Muscle layer of colon (tissue), 2 donors: Measurements from ENCODE around the gene HEBP1.

ENCODE experiments used
- H3K27ac ChIP-seq: one replicate; pipeline ENCODE4 v1.7.0; 2013; ENCODE audit warnings: low read depth, mild to moderate bottlenecking, low read length, moderate library complexity
- H3K27me3 ChIP-seq, 2 donors: one replicate each; pipeline ENCODE4 v1.7.0; 2013; ENCODE audit warnings: low read length in 2 of 2, mild to moderate bottlenecking in 2 of 2; ENCODE audit not compliant: insufficient read depth in 2 of 2, control insufficient read depth in 1 of 2
- H3K36me3 ChIP-seq: one replicate; pipeline ENCODE4 v1.7.0; 2013; ENCODE audit warnings: mild to moderate bottlenecking, low read length; ENCODE audit not compliant: insufficient read depth
- H3K4me1 ChIP-seq: one replicate; pipeline ENCODE4 v1.7.0; 2013; ENCODE audit warnings: mild to moderate bottlenecking, low read length; ENCODE audit not compliant: insufficient read depth
- H3K4me3 ChIP-seq, 2 donors: one replicate each; pipeline ENCODE4 v1.7.0; 2013; ENCODE audit warnings: low read length in 2 of 2, low read depth in 1 of 2, mild to moderate bottlenecking in 1 of 2, moderate library complexity in 1 of 2
- H3K9ac ChIP-seq: one replicate; pipeline ENCODE4 v1.7.0; 2013; ENCODE audit warnings: low read length
- H3K9me3 ChIP-seq: one replicate; pipeline ENCODE4 v1.7.0; 2013; ENCODE audit warnings: mild to moderate bottlenecking, low read length
- donor health status: abdominal sarcoma.
- donor health status: Adenocarcinoma of cecum.

The HEBP1 gene, protein sequence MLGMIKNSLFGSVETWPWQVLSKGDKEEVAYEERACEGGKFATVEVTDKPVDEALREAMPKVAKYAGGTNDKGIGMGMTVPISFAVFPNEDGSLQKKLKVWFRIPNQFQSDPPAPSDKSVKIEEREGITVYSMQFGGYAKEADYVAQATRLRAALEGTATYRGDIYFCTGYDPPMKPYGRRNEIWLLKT

DNA sequence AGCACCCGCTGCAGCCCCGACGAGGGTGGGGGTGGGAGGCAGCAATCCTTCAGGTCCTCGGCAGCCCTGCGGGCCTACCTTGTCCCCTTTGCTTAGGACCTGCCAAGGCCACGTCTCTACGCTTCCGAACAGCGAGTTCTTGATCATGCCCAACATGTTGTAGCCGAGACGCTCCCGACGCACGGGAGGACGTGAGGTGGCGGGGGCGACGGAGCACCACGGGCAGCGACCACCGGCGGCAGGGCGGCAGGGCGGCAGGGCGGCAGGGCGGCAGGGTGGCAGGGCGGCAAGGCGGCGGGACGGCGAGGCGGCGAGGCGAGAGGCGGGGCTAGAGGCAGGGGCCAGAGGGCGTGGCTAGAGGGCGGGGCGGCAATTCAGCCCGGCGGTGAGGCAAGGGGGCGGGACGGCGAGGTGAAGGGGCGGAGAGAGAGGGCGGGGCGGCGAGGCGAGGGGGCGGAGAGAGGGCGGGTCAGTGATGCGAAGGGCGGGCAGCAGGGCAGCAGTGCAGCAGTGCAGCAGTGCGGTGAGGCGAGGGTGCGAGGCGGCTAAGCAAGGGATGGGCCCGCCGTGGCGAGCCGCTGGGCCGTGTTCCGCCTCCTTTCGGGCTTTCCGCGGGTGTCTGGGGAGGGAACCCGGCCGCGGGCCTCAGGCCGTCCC lies at the start of gene HEBP1:
TSS of gene HEBP1 (minus strand) at position 307 of the 657 bp plus-strand sequence. CDS start at position 156, 151 bp downstream.
- peak within 1 kb of the TSS; percentile 83 for H3K27ac ChIP-seq
- H3K9ac ChIP-seq = peak within 1 kb of the TSS; percentile 66
- H3K9me3 ChIP-seq = no peaks in the 10 kb centered on the region
- no peaks in the 10 kb centered on the region for H3K36me3 ChIP-seq
- H3K4me1 ChIP-seq = peaks cover 23% of the 10 kb centered on the region
- H3K4me3 ChIP-seq = peak within 1 kb of the TSS; percentile 90
- no peaks in the 10 kb centered on the region for H3K27me3 ChIP-seq

DNA sequence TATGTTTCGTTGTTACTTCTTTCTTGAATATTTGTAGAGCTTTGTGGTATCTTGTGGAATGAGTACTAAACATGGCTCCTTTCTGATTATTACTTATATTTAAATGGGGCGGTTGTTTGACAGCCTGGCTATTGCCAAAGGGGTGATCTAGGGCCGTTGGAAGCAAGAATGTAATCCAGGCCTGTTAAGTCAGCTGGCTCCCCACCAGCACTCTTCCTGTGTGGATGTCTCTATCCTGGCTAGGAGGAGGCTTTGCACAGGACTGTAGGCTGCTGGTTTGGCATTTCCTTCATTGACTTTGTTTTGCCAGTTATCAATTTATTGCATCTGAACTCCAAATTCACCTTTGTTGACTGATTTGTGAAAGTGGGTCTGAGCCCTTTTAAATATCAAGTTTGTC lies 49.8 kb upstream of the HEBP1 start:
- H3K9me3 ChIP-seq = no peaks in the 10 kb centered on the region
- no peaks in the 10 kb centered on the region for H3K36me3 ChIP-seq
- no peak overlapping the region for H3K27ac ChIP-seq
- peaks cover 15% of the 10 kb centered on the region for H3K4me1 ChIP-seq
- H3K27me3 ChIP-seq = no peaks in the 10 kb centered on the region
- no peak overlapping the region for H3K4me3 ChIP-seq
- H3K9ac ChIP-seq = no peak overlapping the region

DNA sequence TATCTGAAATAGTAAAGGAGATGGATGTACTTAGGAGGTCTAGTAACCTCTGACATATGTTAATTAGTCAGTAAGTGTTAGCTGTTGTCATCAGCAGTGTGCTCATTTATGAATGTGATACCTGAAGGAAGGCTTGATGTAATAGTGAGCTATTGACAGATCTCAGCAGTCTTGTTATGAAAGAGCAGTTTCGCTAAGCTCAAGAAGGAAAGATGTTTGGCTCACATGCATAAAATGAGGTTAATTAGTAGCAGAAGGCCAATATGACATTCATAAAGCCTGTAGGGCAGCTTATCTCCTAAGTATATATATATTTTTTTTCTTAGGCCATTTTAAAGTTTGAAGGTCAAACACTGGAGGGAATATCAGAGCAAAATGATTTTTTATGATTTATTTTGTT lies 46.9 kb upstream of the HEBP1 start:
- Histone ChIP-seq H3K27me3 (no peaks in the 10 kb centered on the region), H3K4me3 (no peak overlapping the region), H3K4me1 (peaks cover 16% of the 10 kb centered on the region), H3K9me3 (no peaks in the 10 kb centered on the region), H3K36me3 (no peaks in the 10 kb centered on the region), H3K27ac (no peak overlapping the region), H3K9ac (no peak overlapping the region)

DNA sequence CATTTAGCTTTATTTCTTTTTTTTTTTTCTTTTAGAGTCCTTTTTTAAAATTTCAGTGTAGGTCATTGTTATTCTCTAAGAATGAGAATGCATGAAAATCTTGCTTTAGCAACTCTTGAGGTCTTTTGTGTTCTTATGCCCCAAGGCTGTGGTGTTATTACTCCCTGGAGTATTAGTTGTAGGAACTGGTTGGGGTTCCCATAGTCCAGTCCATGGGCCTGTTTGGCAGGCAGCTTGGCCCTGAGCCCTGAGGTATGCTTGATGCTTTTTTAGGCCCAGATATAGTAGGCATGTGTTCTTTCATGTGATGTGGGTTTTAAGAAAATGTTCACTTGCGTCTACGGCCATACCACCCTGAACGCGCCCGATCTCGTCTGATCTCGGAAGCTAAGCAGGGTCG lies 45.8 kb upstream of the HEBP1 start:
- H3K9ac ChIP-seq = no peak overlapping the region
- H3K4me1 ChIP-seq = peaks cover 16% of the 10 kb centered on the region
- H3K4me3 ChIP-seq = no peak overlapping the region
- H3K27ac ChIP-seq = no peak overlapping the region
- H3K27me3 ChIP-seq = no peaks in the 10 kb centered on the region
- no peaks in the 10 kb centered on the region for H3K9me3 ChIP-seq
- no peaks in the 10 kb centered on the region for H3K36me3 ChIP-seq

DNA sequence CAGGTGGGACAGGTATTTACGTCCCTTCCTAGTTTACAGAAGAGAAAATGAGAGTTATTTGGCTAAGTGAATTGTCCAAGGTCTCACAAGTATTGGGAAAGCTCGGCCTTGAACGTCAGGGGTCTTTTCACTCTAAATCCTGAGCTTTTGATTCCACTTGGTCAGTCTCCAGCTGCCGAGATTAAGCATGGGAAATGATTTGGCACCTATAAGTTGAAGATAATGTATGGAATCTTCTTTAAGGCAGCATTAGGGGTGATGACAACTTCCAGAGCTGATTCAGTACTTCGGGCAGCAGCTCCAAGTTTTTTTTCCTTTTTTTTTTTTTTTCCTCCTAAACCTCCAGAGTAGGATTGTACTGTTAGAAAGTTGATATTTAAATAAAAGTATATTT lies 44.8 kb upstream of the HEBP1 start:
- no peaks in the 10 kb centered on the region for H3K36me3 ChIP-seq
- H3K4me1 ChIP-seq = peaks cover 12% of the 10 kb centered on the region
- H3K9me3 ChIP-seq = no peaks in the 10 kb centered on the region
- H3K9ac ChIP-seq = peak overlapping the region; percentile 8
- peak overlapping the region; percentile 81 to 100 for H3K4me3 ChIP-seq
- no peak overlapping the region for H3K27ac ChIP-seq
- no peaks in the 10 kb centered on the region for H3K27me3 ChIP-seq

DNA sequence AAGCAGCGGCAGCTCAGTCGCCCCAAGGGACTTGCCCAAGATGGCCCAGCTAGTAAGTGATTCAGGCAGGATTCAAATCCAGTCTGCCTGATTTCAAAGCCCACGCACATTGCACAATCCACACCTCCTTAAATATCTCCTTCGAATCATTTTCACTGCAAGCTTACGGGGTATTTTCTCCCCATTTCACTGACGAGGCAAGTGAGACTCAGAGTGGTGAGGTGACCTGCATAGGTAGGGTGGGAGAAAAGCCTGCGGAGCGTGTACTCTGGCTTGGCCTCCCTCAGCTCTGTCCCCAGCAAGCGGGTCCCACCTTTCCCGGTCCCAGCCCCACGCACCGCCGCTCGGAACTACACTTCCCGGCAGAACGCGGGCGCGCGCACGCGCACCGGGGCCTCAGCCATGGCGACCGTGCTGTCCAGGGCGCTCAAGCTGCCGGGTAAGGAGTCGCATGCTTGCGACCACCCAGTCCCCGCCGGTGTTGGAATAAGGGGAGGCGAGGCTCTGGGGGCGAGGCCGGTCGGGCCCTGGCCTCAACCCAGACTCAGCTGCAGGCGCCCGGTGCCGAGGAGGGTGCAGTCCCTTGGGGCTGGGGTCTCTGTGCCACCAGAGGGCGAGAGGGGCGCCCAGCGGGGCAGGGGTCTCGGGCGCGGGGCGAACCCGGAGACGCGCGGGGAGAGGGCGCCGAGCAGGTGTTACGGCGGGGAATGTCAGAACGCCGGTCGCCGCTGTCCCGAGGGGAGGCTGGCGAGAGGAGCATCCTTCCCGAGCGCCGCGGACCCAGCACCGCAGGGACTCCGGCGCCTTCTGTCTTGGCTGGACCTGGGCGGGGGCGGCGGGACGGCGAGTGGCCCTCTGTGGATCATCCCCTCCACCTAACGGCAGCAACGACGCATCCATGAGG lies 44.2 kb upstream of the HEBP1 start, which contains the start of gene FAM234B:
TSS of gene FAM234B (plus strand) at position 380 of the 904 bp plus-strand sequence. CDS start at position 403, 23 bp downstream.
- Histone ChIP-seq H3K27ac (peak within 1 kb of the TSS; percentile 89), H3K36me3 (no peaks in the 10 kb centered on the region), H3K9me3 (no peaks in the 10 kb centered on the region), H3K4me1 (peaks cover 14% of the 10 kb centered on the region), H3K27me3 (no peaks in the 10 kb centered on the region), H3K4me3 (peak within 1 kb of the TSS; percentile 81 to 100), H3K9ac (peak within 1 kb of the TSS; percentile 8)

DNA sequence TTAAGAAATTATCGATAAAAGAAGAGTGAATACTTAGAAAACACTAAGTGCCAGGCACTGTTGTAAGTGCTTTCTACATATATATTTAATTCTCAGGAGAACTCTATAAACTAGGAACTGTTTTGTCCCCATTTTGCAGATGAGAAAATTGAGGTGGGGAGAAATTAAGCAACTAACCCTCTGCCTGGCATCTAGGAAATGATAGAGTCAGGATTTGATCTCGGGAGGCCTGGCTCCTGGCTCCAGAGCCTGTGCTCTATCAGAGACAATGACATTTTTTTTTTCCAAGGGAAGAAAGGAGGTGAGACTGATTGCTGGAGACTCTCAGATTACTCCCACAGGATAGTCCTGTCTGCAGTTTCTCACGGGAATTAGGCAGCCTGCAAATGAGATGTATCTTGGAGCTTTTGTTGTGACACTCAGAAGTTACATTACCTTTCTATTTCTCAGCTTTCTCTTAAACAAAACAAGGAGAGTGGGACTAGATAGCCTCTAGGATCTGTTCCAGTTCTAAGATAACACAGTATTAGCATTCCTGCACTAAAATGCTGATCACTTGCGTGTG lies 42.7 kb upstream of the HEBP1 start:
- H3K4me3 ChIP-seq = no peak overlapping the region
- no peaks in the 10 kb centered on the region for H3K36me3 ChIP-seq
- H3K9me3 ChIP-seq = no peaks in the 10 kb centered on the region
- no peak overlapping the region for H3K9ac ChIP-seq
- peaks cover 14% of the 10 kb centered on the region for H3K4me1 ChIP-seq
- H3K27me3 ChIP-seq = no peaks in the 10 kb centered on the region
- no peak overlapping the region for H3K27ac ChIP-seq

DNA sequence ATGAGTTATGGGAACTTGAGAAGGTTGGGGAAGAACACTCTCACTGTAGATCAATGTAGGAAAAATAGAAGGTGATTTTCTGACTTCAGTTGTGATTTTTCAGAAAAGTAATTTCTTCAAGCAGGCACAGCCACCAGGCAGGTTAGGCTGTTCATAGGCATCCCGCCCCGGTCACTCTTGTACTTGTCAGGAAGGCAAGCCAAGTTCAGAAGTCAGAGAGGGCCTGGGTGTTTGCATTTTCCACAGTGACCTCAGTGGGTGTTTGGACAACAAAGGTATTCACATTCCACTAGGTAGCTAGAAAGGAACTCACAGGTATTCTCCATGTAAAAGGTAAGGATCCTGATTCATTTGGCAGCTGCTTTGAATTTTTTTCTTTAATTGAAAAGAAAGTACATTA lies 41.2 kb upstream of the HEBP1 start:
- Histone ChIP-seq H3K27ac (no peak overlapping the region), H3K4me3 (no peak overlapping the region), H3K9ac (no peak overlapping the region), H3K36me3 (no peaks in the 10 kb centered on the region), H3K9me3 (no peaks in the 10 kb centered on the region), H3K4me1 (peaks cover 14% of the 10 kb centered on the region), H3K27me3 (no peaks in the 10 kb centered on the region)

DNA sequence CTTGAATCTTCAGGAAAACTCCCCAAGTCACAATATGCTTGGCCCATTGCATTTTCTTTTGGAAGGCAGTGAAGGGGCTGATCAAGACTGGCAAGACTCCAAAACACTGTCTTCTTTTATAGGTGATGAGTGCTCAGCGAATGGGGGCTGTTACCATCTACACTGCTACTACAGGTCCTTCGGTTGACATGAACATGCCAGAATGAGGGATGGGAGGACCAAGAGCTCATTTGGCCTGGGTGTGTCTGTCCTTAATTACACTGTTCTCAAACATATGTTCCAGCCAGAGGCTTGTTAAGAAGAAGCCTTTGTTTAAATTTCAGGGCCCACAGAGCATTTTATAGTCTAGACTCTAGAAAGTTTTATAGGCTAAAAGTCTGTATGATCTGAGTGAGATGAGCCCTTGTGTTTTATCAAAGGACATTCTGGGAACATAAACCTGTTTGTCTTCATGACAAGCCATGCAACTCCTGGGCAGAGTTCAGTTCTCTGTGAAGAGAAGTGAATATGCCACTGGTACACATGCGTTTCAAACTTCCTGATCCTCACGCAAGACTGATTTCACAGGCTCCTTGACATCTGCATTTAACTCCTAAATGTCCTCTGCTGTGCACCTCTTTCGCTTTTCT lies 39.4 kb upstream of the HEBP1 start:
- H3K9ac ChIP-seq = no peak overlapping the region
- no peak overlapping the region for H3K27ac ChIP-seq
- H3K4me1 ChIP-seq = peaks cover 8% of the 10 kb centered on the region

DNA sequence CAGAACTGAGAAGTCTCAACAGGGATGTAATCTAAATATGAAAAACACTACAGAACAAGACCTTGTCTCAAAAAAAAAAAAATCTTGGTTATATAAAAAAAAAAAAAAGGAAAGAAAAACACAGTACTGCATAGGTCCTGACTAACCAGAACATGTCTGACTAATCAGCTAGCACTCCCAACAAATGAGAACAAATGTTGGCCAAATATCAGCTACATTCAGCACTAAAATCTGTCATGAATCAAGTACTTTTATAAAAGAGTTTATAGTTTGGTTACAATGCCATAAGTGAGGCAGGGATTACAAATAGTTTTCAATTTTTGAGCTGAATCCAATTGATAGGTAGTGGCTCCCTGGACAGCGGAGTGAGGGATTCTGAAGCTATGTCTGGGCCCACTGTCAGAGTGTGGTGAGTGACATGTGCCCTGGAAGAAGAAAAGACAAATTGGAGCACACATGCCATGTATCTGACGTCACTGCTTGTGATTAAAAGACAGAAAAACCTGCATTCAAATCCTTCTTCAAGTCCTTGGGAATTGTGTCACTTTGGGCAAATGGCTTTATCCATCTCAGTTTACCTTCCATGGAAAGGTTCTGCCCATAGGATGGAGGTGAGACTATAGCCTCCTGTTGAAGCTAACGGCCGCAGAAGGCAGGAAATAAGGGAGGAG lies 38.6 kb upstream of the HEBP1 start:
- no peaks in the 10 kb centered on the region for H3K27me3 ChIP-seq
- H3K36me3 ChIP-seq = no peaks in the 10 kb centered on the region
- H3K4me3 ChIP-seq = no peak overlapping the region
- H3K27ac ChIP-seq = no peak overlapping the region
- H3K9ac ChIP-seq = no peak overlapping the region
- peaks cover 8% of the 10 kb centered on the region for H3K4me1 ChIP-seq
- H3K9me3 ChIP-seq = no peaks in the 10 kb centered on the region

More for the DNA sequence above, 39.4 kb upstream of the HEBP1 start:
- Histone ChIP-seq H3K4me3 (no peak overlapping the region), H3K27me3 (no peaks in the 10 kb centered on the region), H3K9me3 (no peaks in the 10 kb centered on the region), H3K36me3 (no peaks in the 10 kb centered on the region)
